IPS DF 4.7 (cell line): ENCODE results near the gene NEURL1.
"Not testable (repeated sequence)": the region's sequence is repeated elsewhere in the genome, so short reads cannot be mapped to it uniquely, and the experiment has no call there.

Experiments
- DNase-seq: peaks from one replicate; pipeline ENCODE4 v3.0.0-alpha.2; 2013; ENCODE audit warnings: low spot score; ENCODE audit errors: extremely low read depth

NEURL1 gene

DNA sequence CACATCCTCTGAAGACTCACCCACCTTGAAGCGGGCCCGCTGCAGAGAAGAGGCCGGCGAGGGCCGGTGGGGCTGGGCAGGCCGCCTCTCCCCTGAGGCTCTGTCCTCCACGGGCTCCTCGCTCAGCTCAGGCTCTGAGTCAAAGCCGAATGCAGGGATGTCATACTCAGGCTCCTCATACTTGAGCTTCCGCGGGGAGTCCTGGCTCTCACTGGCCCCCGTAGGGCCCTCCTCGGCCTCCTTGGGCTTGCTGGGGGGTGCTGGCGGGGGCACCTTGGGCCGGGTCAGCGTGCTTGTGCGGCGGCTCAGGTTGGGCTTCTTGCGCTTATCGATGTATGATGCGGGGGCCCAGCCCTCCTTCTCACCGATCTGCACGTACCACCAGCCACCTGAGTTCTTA is 109.9 kb downstream of the NEURL1 start:
- DNase-seq, result no peak

DNA sequence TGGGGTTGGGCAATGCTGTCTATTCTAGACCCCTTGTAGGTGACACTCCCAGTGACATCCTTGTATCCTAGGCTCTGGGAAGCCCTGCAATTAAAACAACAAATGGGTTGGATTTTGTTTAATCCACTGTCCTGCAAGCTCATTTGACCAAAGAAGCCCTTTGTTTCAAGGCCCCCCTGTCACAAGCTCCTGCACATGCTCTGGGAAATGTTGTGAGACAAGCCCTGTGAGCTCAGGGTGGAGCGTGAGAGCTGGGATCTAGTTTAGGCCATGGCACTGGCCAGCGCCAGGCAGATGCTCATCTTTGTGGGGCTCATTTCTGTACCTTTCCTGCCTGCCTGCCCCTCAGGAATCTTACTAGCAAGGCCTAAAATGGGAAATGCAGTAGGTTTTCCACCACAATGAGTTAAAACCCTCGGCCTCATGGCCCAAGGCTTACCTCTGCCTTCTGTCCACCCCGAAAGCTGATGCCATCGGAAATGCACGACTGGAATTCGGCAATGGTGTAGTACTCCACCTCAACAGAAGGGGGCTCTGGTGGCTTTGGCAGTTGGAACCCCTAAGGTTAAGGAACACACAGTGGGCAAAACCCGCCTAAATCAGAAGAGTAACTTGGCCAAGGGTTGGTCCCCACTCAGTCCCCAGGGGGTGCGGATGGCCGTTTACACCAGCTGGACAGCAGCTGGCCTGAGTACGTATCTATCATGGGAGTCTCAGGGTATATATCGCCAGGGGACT is 112.0 kb downstream of the NEURL1 start:
- no peak for DNase-seq

DNA sequence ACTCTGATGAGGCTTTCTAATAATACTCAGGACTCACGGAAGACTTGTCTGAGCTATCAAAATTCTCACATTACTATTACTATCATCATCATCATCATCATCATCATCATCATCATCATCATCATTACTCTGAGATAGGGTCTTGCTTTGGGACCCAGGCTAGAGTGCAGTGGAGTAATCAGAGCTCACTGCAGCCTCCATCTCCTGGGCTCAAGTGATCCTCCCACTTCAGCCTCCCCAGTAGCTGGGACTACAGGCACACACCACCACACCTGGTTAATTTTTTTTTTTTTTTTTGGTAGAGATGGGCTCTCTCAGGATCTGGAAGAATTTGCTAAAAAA is 112.6 kb downstream of the NEURL1 start:
- DNase-seq, result not testable (repeated sequence)

DNA sequence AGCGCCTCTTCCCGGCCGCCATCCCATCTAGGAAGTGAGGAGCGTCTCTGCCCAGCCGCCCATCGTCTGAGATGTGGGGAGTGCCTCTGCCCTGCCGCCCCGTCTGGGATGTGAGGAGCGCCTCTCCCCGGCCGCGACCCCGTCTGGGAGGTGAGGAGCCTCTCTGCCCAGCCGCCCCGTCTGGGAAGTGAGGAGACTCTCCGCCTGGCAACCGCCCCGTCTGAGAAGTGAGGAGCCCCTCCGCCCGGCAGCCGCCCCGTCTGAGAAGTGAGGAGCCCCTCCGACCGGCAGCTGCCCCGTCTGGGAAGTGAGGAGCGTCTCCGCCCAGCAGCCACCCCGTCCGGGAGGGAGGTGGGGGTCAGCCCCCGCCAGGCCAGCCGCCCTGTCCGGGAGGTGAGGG is 113.5 kb downstream of the NEURL1 start:
- not testable (repeated sequence) for DNase-seq

DNA sequence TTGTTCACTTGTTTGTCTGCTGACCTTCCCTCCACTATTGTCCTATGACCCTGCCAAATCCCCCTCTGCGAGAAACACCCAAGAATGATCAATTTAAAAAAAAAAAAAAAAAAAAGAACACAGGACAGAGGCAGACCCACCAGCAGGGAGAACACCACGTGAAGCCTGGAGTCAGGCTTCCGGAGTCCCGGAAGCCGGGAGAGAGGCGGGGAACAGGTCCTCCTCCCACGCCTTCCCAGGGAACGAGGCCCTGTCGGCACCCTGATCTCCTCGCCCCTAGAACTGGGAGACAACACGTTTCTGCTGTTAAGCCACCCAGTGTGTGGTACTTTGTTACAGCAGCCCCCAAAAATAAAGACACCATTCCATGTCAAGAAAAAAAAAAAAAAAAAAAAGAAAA is 114.6 kb downstream of the NEURL1 start:
- DNase-seq, result not testable (repeated sequence)

DNA sequence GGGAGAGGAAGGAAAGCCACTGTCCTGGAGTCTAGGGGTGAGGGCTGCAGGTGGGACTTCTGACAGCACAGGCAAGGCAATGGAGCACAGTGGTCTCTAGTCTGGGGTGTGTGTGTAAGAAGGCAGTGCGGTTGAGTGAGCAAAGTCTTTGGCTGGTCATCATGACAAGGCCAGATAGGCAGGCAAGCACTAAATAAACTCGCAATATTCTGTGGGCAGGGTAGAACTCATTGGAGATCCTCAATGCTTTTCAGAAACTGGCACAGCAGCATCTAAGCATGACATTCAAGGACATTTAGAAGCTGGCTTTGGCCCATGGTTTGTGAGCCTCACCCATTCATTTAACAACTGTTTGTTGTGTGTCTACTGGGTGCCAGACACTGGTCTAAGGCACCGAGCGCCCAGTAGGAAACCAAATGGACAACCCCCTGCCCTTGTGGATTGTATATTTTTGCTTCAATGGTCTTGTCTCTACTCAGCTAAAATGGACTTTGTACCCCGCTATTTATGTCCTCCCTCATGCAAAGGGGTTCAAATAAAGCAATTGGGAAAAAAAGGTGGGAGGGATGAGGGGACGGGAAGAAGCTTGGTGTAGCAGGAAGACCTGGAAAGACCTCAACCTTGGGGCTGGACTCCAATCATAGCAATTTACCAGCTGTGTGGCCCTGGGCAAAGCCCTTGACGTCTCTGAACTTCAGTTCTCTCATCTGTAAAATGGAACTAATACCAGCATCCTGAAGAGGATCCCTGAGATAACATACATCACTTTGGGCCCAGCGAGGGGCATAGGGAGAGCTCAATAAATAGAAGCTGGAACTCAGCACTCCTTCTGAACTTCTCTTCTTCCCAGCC is 116.0 kb downstream of the NEURL1 start:
- DNase-seq, result no peak

DNA sequence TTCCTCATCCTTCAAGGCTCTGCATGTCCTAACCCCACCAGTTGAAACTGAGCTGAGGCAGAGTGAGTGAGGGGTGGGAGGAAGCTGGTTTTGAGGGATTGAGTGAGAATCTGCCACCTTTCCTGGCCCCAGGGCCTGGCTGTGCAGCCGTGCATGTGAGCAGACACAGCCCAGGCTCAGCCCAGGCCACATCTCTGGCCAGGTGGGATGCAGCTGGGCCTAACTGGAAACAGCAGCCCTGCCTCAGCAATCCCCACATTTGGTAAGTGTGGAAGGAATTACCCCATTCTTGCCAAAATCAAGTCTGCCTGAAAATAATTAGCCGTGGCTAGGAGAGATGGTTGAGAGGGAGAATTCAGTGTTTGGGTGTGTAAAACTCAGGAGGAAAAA is 116.6 kb downstream of the NEURL1 start:
- no peak for DNase-seq

DNA sequence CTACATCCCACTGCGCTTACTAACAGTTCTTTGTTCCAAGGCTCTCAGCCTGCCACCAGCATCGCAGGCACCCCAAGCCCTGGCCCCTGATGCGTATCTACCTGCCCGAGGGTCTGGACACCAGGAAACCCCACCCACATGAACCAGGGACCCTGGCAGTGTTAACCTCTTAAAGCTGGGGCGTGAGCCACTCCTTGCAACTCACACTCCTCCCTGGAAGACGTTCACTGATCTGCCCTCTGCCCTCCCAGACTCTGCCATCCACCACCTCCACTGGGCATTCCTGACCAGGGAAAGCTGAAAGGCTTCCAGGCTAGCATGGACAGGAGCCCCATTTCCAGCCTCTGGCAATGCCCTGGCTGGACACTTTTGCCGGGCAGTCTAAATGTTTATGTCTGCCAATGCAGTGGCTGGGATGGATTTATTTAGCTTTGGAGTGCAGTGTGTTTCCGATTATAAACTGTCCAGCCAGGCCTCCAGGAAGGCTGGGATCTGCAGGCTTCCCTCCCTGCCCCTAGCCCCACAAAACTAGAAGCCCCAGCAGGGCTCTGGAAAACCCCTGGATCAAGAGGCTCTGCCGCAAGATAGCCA is 117.5 kb downstream of the NEURL1 start:
- no peak for DNase-seq

DNA sequence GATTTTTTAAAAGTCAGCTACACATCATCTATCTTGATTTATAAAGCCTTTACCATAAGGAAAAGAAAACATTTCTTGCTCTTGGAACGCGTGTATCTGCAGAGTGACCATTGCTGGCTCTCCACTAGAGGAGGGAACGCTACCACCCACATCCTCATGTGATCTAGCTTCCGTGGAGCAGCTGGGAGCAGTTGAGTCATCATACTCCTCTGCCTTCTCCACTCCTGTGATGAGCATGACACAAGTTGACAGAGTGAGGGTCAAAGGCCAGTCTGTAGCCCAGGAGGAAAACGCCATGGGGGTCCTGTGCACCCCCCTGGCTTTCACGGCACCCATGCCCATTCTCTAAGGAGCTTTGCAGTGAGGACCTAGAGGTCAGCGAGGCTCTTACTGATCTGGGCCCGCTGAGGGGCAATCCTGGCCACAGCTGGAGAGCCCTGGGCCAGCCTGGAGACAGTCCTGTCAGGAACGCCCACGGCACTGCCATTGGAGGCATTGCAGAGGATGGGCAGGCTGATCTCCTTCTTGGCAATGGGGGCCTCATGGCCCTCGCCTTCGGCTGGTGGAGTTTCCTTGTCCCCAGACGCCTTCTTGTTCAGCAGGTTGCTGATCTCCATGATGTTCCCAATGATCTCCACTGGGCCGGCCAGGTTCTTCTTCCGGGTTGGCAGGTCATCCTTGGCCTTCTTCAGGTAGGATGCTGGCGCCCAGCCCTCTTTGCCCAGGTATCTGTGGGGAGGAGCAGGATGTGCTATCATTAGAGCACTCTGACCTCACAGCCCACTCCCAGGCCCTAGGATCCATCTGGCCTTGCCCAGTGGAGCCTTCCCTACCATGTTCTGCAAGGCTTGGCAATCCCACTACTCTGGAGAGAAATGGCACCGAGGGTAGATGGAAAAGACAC is 119.2 kb downstream of the NEURL1 start:
- no peak for DNase-seq

DNA sequence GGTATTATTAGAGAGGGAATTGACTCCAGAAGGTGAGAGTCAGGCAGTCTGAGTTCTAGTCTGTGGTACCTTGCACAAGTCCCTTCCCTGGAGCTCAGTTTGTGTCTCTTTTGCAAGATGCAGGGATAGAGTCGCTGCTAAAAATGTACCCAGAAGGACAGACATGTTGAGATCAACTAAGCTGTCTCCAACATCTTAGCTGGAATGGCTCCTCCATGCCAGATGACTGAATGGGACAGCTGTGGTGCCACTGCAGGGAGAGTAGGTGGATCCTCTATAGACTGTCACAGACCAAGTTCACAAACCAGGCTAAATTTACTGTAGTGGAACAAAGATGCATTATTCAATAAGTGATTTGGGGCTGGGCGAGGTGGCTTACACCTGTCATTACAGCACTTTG is 120.1 kb downstream of the NEURL1 start:
- DNase-seq, result no peak

DNA sequence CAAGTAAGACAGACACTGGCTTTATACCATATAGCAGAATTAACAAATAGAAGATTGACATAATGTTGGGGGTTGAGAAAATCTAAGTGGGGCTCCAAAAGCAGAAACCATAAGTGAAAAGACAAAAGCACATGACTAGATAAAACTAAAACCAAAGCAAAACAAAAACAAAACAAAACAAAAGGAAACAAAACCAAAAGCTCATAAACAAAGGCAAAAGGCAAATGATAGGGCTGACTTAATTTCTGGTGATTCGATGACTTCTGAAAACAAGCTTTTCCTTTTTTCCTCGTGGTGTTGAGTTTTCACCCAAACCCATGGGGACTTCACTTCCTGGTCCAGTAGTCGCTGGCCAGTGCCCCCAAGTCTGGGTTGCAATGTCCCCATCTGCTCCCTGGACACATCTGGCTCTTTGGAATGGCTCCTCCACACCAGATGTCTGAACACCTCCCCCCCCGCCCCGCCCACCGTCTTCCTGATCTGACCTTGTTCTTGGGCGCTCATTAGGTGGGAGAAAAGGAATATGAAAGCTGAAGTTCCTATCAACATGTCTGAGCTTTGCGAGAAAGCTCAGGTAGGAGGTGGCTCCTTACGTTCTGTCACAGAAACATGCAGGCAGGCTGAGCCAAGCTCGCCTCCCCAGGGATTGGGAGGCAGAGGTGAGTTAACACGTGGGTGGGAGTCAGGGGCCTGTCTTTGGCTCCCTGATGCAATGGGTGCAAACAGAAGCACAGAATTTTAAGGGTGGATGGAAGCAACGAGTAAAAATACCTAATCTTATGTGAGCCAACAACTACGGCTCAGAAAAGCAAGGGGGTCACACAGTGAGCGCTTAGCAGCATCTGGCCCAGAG is 121.0 kb downstream of the NEURL1 start:
- no peak for DNase-seq

DNA sequence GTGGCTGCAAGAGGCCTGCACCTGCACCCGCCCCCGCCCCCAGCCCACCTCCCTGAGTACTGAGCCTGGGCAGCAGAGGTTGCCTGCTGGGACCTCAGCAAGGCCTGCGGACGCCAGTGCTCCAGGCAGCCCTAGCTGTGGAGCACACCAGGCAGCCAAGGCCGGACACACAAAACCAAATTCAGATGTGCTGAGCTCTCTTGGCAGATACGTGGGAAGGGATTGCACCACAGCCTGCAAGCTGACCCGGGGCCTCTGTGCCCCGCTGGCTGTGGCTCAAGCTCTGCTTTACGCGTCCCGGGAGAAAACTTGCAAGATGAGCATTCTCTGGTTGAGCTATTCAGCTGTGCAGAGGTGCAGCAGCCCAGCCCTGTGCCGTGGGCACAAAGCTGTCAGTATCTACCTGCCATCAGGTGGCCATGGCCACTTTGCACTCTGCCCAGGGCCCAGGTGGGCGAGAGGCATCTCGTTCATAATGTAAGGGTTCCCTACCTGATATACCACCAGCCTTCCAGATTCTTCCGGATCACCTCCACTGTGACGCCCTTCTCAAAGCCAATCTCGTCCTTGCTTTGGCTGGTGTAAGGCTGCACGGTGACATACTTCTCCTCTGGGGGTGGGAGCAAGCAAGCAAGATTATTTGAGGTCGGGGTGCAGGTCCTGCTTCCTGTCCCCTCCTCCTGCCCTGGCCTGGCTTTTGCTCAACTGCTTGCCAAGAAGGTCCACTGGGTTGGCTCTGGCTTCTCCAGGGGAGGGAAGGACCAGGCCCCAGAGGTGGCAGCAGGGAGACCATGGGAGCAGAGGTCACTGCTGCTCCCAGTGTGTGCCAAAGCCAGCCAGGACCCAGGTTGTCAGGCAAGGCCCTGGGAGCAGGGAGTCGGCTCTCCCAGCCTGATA is 123.4 kb downstream of the NEURL1 start:
- no peak for DNase-seq

DNA sequence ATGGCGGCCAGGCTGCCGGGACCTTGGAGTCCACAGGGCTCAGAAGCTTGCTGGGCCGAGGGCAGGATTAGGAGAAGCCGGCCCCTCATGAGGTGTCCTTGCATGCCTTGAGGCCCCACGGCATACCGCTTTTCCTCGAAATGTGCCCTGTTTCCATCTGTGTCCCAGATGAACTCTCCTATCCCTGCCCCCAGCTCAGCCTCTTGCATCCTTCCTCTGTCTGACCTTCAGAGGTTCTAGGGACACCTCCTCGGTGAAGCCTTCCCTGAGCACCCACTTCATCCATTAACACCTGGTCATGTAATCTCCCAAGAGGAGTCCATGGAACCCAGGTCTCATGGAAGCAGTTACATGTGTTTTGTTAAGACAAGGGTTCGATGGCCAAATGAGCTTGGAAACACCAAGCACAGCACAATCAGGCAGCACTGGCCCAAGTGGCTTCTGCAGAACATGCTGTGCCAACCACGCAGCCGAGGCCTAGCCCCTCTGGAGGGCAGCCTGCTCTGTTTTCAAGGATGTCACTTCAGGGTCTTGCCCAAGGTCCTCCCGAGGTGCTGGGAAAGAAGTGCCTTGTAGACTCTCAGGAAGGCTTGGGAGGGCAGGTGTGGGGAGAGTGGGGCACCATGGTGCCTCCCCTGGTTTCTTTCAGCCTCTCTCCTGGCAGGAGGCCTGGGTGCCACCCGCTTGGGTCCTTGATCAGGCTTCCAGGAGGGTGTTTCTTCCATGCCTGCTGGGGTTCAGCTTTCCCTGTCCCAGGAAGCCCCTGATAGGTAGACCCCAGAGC is 124.3 kb downstream of the NEURL1 start:
- DNase-seq, result no peak

DNA sequence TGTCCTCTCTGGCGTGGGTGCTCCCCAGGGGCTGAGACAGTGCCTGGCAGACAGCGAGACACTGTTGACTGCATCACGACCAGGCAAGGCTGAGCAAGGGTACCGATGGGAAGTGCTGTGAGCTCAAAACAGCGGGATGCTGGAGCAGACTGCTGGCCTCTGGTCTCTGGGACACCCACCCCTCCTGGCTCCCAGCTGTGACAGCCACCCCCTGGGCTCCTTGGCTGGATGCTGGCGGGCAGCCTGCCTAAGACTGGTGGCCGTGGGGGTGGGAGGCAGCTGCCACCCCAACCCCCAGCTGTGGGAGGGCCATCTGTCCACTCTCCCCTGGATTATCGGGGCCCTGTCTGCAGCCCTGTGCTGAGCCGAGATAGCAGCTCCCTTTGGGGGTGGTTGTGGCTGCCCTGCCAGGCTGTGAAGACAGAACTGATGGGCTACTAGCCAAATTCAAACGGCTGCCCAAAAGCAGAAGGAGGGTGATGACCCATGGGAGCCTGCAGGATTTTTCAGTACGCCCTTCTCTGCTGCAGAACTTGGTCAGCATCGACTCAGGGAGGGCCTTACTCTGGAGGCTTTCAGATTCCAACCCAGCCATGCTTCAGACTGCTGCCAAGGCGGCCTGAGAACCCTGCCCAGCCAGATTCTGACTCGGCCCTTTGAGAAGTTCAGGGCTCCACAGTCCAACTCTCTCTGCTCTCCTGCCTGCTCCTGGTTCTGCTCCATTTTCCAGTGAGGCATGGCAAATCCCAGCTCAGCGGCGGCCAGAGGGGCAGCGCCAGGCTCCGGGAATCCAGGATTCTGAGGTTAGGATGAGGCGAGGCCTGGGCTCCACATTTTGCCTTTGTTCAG is 125.3 kb downstream of the NEURL1 start:
- no peak for DNase-seq

DNA sequence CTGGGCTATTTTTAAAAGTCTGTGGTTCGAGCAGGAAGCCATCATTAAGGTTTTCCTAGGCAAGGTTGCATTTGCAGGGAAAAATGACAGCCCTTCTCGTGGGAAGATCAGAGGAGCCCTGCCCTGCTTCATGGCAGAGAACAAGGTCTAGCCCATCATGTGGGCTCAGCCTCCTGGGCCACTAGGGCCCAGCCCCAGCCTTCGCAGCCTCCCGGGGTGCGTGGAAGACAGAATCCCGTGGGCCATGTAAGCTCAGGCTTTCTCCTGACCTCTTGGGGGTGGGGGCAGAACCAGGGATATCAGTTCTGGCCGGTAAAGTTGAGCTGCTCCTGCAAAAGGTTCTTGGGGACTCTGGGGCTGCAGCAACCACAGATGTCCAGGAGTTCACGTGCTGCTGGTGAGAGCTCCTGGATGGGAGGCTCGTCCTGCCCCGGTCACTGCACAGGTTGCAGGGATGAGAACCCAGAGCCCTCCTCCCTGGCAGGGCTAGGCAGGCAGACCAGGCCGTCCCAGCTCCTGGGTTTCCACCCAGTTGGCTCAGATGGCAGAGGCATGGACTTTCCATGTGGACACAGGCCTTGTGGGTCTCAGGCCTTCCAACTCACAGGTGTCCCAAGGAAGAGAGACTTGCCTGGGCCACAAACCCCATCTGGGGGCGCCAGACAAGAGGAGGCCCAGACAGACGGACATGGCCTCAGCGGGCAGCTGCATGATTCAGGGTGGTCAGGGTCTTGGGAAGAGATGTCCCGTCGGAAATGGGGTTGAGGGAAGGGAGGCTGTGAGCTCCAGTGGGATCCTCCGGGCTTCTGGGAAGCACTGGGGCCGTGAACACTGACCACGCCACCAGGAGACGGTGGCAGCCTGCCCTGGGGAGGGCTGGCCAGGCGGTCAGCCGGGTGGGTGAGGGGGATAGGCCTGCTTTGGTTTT is 126.2 kb downstream of the NEURL1 start:
- DNase-seq, result no peak

DNA sequence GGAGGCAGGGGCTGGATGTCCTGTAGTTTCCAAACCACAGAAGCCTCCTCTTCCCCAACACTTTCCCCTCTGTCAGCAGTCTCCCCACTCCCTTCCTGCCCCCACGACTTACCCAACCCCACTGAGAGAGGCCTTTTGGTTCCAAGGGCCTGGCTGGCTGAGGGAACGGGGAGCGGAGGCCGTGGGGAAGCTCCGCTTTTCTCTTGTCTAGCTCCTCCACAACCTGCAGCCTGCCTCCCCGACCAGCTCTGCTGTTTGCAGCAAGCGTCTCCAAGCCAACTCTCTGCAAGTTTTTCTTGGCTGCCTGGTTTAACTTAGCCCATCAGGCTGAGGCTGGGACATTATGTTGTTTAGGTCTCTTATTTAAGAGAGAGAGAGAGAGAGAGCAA is 126.8 kb downstream of the NEURL1 start:
- DNase-seq, result no peak
